GM12801 (cell line): ENCODE measurements around the gene HSPG2.

Experiments used
- CTCF ChIP-seq: IDR thresholded peaks from one replicate; pipeline ENCODE4 v1.5.1; 2011; ENCODE audit warnings: control low read depth; ENCODE audit not compliant: insufficient read length; ENCODE audit errors: extremely low read depth

The HSPG2 gene

DNA sequence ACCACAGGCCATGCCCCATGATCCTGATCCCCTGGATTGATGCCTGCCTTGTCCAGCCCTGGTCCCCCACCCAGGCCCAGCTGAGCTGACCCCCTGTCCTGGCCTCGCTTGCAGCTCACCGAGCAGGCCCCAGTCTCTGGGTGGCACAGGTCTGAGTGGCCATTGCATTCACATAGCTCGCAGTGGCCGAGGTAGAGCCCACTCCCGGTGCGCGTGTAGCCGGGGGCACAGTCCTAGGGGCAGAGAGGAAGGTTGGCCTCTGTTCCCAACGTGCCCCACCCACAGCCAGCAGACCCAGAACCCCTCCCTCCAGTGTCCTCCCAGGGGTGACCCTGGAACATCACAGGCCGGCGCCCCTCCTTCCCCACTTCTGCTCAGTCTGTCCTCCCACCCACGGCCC, 73.1 kb downstream of the HSPG2 start:
- no peak for TF ChIP-seq CTCF

- TF ChIP-seq CTCF = no peak
Measured at GRCh38 chr1:21861602-21862429, 75.3 kb downstream of the HSPG2 start.

DNA sequence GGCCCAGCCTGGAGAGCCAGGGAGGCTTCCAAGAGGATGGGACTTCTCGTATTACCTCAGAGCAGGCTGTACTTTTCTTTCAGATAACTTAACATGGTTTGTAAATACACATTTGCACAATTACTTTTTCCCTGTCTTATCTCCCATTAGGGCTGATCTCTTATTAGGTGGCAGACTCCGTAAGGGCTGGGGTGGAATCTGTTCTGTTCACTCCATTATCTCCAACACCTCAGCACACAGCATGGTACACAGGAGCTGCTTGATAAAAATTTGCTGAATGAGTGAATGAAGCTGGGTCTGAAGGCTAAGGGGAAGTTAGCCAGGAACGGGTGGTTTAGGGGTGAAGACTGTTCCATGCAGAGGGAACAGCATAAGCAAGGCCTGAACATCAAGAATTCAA, 76.1 kb downstream of the HSPG2 start:
- no peak for TF ChIP-seq CTCF

GRCh38 chr1:21859669-21860179, 77.4 kb downstream of the HSPG2 start:
- TF ChIP-seq CTCF = no peak

DNA sequence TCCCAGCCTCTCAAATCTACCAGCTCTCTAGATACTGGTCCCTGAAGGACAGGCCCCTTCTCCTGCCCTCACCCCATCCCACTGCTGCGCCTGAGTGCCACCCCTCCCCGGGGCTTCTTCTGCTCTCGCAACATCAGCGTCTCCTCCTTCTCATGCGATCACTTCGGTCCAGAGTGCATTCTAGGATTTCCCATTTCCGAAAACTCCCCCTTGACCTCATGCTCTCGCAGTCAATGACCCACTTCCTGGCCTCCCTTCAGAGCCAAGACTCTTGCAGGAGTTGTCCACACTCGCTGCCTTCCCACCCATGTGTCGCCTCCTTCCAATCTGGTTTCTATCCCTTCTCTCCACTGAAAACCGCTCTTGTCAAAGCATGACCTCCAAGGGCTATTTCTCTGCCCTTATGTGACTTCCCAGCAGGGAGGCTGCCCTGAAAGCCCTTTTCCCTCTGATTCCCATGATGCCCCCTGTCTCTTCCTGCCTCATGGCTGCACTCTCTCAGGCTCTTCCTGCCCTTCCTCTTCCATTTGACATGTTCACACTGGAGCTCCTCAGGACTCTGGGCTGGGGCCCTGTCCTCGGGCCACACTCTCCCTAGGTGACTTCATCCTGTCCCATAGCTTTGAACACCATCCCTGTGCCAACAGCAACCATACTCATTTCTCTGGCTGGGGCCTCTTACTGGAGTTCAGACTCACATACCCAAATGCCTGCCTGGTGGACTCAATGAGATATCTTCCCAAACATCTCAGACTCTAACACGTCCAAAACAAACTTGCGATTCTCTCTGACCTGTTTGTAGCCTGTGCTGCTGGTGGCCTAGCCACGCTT, 79.1 kb downstream of the HSPG2 start:
- TF ChIP-seq CTCF = no peak

DNA sequence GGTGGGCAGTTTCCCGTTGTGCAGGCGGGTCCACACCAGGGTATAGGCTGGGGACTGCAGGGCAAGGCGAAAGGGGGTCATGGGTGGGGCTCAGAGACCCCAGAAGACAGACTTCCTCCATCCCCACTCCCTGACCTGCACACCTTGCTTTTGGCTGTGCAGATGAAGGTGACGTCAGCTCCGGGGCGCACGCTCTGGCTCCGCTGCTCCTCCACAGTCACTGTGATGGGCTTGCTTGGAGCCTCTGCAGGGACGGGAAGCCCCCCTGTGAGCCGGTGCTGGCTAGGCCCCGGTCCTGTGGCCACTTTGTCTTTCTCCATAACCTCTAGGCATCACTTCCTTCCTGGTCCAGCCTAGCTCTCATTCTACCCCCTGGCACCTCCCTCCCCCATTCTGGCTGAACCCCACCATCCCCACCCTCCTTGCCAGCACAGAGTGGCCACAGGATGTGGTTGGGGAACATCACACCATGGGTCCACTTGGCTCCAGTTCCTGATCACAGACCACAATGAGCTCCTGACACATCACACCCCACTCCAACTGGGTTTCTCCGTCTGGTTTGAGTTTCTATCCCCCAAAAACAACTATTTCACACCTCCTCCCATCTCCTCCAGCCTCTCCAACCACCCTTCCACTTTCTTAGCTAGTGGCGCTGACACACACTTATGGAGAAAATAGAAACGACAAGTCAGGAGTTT, 79.8 kb downstream of the HSPG2 start:
- no peak for TF ChIP-seq CTCF
